Type B pancreatic cell (in vitro differentiated cells): ENCODE results near the gene ARGFX. TPM values are rescaled to one million over a fixed set of nuclear protein-coding genes. Genes with fewer than 3 reads are reported as not detected.
"Not testable (repeated sequence)": the region's sequence is repeated elsewhere in the genome, so short reads cannot be mapped to it uniquely, and the experiment has no call there.

Experiments
- DNase-seq: peaks from one replicate; pipeline ENCODE4 v3.0.0; 2021; ENCODE audit warnings: mixed read lengths; ENCODE audit not compliant: unreplicated experiment; ENCODE audit errors: extremely low spot score
- H3K27ac Mint-ChIP-seq: 2 replicates; pipeline ENCODE4 v1.8.0; 2021; ENCODE audit warnings: mild to moderate bottlenecking, mixed read lengths
- H3K27me3 Mint-ChIP-seq: 2 replicates; pipeline ENCODE4 v1.8.0; 2021; ENCODE audit warnings: mixed read lengths
- H3K36me3 Mint-ChIP-seq: 2 replicates; pipeline ENCODE4 v1.8.0; 2021; ENCODE audit warnings: mixed read lengths
- H3K4me1 Mint-ChIP-seq: one replicate; pipeline ENCODE4 v1.8.0; 2021; ENCODE audit warnings: mixed read lengths; ENCODE audit not compliant: unreplicated experiment
- H3K4me3 Mint-ChIP-seq: 2 replicates; pipeline ENCODE4 v1.8.0; 2021; ENCODE audit warnings: mild to moderate bottlenecking, mixed read lengths
- H3K9me3 Mint-ChIP-seq: 2 replicates; pipeline ENCODE4 v1.8.0; 2021; ENCODE audit warnings: mixed read lengths
- total RNA-seq: library from RNA; stranded (reverse); gene quantifications from 2 replicates; pipeline ENCODE4 v1.2.1, GENCODE V29; 2021; ENCODE audit warnings: low replicate concordance
- TF ChIP-seq, protein P1 (sequence below): fragments of 200-600 bp; sonication (generic); conservative IDR thresholded peaks from 2 replicates; pipeline ENCODE4 v1.5.0; 2021; ENCODE audit warnings: antibody characterized with exemption, mild to moderate bottlenecking

The ARGFX gene
- total RNA-seq, 1 donor from 2014 or later = not detected

DNA sequence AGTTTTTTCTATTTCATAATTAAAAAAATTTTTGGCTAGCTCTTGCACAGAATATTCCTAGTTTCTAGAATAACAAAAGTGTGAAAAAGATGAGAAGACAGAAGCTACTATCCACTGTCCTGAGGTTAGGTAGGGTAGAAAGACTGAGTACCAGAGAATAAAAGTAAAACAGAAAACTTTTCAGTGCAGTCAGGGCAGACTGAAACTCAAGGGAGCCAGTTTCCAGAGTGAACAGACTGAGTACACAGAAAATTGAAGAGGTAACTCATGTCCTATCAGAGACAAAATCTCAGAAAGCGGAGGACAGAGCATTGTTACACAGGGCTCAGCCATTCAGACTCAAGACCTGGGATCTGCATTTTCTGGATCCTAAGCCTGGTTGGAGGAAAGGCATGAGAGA lies 16.7 kb downstream of the ARGFX start:
- no peak overlapping the region for H3K27ac Mint-ChIP-seq
- H3K4me3 Mint-ChIP-seq = no peak overlapping the region
- no peaks in the 10 kb centered on the region for H3K36me3 Mint-ChIP-seq
- H3K4me1 Mint-ChIP-seq = no peaks in the 10 kb centered on the region
- TF ChIP-seq, protein P1, sequence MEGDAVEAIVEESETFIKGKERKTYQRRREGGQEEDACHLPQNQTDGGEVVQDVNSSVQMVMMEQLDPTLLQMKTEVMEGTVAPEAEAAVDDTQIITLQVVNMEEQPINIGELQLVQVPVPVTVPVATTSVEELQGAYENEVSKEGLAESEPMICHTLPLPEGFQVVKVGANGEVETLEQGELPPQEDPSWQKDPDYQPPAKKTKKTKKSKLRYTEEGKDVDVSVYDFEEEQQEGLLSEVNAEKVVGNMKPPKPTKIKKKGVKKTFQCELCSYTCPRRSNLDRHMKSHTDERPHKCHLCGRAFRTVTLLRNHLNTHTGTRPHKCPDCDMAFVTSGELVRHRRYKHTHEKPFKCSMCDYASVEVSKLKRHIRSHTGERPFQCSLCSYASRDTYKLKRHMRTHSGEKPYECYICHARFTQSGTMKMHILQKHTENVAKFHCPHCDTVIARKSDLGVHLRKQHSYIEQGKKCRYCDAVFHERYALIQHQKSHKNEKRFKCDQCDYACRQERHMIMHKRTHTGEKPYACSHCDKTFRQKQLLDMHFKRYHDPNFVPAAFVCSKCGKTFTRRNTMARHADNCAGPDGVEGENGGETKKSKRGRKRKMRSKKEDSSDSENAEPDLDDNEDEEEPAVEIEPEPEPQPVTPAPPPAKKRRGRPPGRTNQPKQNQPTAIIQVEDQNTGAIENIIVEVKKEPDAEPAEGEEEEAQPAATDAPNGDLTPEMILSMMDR = no peak
- DNase-seq = no peak
- peaks cover 19% of the 10 kb centered on the region for H3K27me3 Mint-ChIP-seq
- no peaks in the 10 kb centered on the region for H3K9me3 Mint-ChIP-seq

DNA sequence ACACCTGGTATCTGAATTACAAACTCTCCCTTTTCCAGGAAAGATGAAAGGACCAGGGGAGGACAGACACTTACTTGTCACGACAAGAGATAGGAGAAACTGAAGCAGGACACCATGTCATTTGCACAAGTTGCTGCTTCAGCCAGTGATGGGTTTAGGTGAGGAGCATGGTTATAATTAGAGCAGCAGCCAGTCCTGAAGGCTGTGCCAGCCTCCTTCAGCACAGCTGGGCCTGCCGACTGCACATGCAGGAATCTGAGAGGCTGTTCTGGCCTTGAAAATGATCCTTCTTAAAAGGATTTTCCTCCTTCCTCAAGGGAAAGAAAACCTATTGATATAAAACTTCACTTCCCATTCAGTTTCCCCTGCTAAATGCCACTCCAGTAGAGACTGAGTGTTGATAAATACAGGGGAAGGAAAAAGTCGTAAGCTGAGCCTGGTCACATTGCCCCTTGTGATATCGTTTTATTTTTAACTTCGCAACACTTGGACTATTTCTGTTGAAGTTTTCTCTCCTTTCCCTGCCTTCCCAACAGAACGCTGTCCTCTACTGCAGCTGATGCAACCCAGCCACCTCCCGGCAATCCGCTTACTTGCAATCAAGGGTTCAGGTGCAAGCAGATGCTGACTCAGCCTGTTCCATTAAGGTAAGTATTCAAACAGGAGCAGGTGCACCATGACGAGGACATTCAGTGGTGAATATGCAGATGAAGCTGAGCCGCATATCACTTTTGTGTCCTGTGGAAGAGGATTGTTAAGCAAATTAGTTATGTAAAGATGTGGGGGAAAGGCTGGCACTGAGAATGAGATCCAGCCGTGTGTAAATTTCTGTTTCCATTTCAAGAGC lies 25.3 kb downstream of the ARGFX start, which contains the start of gene FBXO40:
FBXO40 (plus strand) TSS at position 524 of the 847 bp plus-strand sequence. CDS start 27,197 bp downstream, outside the sequence.
- H3K27ac Mint-ChIP-seq = no peak within 1 kb of the TSS
- no peaks in the 10 kb centered on the region for H3K4me1 Mint-ChIP-seq
- TF ChIP-seq, protein P1 = no peak
- H3K9me3 Mint-ChIP-seq = no peaks in the 10 kb centered on the region
- no peak within 1 kb of the TSS for H3K4me3 Mint-ChIP-seq
- no peak for DNase-seq
- H3K27me3 Mint-ChIP-seq = peaks cover 20% of the 10 kb centered on the region
- no peaks in the 10 kb centered on the region for H3K36me3 Mint-ChIP-seq

DNA sequence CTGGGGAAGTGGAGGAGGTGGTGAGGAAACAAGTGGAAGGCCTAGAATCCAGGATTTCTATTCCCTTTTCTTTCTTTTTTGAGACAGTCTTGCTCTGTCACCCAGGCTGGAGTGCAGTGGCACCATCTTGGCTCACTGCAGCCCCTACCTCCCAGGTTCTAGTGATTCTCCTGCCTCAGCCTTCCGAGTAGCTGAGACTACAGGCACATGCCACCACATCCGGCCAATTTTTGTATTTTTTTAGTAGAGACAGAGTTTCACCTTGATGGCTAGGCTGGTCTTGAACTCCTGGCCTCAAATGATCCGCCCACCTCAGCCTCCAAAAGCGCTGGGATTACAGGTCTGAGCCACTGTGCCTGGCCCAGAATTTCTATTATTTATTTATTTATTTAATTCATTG lies 26.1 kb downstream of the ARGFX start:
- H3K27ac Mint-ChIP-seq, H3K4me3 Mint-ChIP-seq, DNase-seq, H3K9me3 Mint-ChIP-seq, H3K36me3 Mint-ChIP-seq, H3K4me1 Mint-ChIP-seq: not testable (repeated sequence)
- H3K27me3 Mint-ChIP-seq = peaks cover 20% of the 10 kb centered on the region

DNA sequence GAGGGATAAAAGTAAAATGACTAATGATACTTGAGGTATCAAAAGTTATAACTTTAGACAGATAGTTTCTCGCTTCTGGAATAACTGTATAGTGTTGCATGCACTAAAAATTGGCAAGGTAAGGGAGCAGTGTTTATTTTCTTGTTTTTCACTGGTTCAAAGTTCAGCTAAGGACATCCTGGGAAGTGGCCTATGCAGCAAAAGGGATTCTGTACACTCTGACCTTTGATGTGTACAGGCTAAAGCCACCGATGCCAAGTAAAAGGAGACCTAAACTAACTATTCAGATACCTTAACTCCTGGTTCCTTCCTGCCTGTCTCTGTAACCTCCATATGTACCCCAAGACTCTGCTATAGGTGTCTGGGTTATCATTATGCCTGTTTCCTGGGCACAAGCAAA lies 27.1 kb downstream of the ARGFX start:
- TF ChIP-seq, protein P1 = no peak
- H3K27ac Mint-ChIP-seq = no peak overlapping the region

DNA sequence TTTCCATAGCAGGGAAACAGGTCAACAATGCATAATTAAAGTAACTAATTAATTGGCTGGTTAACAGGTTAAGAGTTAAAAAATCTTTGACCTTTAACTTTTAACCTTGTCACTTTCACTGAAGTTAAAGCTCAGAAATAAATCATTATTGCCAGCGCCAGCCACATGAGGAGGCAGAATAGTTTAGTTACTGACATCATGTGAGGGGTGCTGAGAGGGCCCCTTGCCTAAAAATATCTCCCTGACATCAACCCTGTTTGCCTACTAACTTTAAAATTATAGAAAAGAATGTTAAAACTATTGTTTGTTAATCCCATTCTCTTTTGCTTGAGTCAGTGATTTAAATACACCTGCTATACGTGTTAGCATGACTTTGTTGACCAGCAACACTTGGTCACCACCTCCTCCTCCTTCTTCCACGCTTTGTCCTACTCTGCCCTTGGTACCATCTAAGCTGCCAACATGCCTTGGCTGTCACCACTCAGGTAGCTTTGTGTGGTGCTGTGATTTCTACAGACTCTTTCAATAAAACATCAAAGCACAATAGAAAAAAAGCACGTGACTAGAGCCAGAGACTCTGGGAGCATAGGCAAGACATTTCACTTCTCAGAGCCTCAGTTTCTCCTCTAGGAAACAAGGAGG lies 28.1 kb downstream of the ARGFX start:
- Mint-ChIP-seq H3K9me3 (no peaks in the 10 kb centered on the region), H3K4me1 (no peaks in the 10 kb centered on the region), H3K27ac (no peak overlapping the region), H3K36me3 (no peaks in the 10 kb centered on the region), H3K4me3 (no peak overlapping the region), H3K27me3 (peaks cover 16% of the 10 kb centered on the region)
- TF ChIP-seq, protein P1 = no peak
- no peak for DNase-seq

More for the DNA sequence above, 27.1 kb downstream of the ARGFX start:
- Mint-ChIP-seq H3K36me3 (no peaks in the 10 kb centered on the region), H3K27me3 (peaks cover 20% of the 10 kb centered on the region), H3K4me3 (no peak overlapping the region), H3K4me1 (no peaks in the 10 kb centered on the region), H3K9me3 (no peaks in the 10 kb centered on the region)
- no peak for DNase-seq

DNA sequence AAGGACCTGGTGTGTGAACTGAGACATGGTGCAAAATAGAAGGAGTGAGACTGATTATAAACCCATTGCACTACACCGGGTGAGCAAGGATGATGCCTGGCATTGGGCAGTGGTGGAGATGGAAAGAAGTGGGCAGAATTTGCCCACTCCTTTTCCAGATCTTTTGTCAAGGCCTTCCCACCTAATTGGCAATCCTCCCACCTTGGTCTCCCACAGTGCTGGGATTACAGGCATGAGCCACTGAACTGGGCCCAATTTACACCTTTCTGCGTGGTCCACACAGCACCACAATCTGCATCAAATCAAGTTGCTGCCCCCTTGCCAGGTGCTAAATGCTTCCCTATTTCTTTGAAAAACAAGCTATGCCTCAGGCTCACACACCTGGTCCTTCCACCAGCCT lies 30.8 kb downstream of the ARGFX start:
- Mint-ChIP-seq H3K27me3 (no peaks in the 10 kb centered on the region), H3K27ac (no peak overlapping the region), H3K4me3 (no peak overlapping the region), H3K36me3 (no peaks in the 10 kb centered on the region), H3K4me1 (no peaks in the 10 kb centered on the region), H3K9me3 (no peaks in the 10 kb centered on the region)
- TF ChIP-seq, protein P1 = no peak
- no peak for DNase-seq

DNA sequence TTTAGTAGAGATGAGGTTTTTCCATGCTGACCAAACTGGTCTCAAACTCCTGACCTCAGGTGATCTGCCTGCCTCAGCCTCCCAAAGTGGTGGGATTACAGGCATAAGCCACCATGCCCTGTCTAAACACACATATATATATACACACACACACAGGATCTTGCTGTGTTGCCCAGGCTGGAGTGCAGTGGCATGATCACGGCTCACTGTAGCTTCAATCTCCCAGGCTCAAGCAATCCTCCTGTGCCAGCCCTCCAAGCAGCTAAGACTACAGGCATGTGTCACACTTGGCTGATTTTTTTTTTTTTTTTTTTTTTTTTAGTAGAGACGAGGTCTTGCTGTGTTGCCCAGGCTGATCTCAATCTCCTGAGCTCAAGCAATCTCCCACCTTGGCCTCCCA lies 32.2 kb downstream of the ARGFX start:
- H3K27me3 Mint-ChIP-seq, H3K4me1 Mint-ChIP-seq, H3K27ac Mint-ChIP-seq, H3K4me3 Mint-ChIP-seq, DNase-seq, H3K9me3 Mint-ChIP-seq, H3K36me3 Mint-ChIP-seq: not testable (repeated sequence)
